ENCODE data around the gene FSTL5.

FSTL5 gene

GRCh38 chr4:161714931-161715330 is 448.9 kb downstream of the FSTL5 start:
- no peaks in the 10 kb centered on the region for H3K27me3 Mint-ChIP-seq
- no peaks in the 10 kb centered on the region for H3K36me3 Mint-ChIP-seq
- DNase-seq (ENCODE audit: low spot score in 2 of 2) (no peak), ATAC-seq (ENCODE audit: low read depth) (no peak)
- peaks cover 2% of the 10 kb centered on the region for H3K9me3 Mint-ChIP-seq
- no peaks in the 10 kb centered on the region for H3K4me1 Mint-ChIP-seq
- no peak overlapping the region for H3K27ac Mint-ChIP-seq
- H3K4me3 Mint-ChIP-seq, result no peak overlapping the region

GRCh38 chr4:161714022-161714751 is 449.6 kb downstream of the FSTL5 start:
- ATAC-seq (ENCODE audit: low read depth) (no peak), DNase-seq (ENCODE audit: low spot score in 2 of 2) (no peak)
- H3K36me3 Mint-ChIP-seq, result no peaks in the 10 kb centered on the region
- H3K27ac Mint-ChIP-seq, result no peak overlapping the region
- H3K9me3 Mint-ChIP-seq, result peaks cover 2% of the 10 kb centered on the region
- no peaks in the 10 kb centered on the region for H3K27me3 Mint-ChIP-seq
- H3K4me1 Mint-ChIP-seq, result no peaks in the 10 kb centered on the region
- H3K4me3 Mint-ChIP-seq, result no peak overlapping the region

- DNase-seq (ENCODE audit: low spot score in 2 of 2) (no peak), ATAC-seq (ENCODE audit: low read depth) (no peak)
- H3K27me3 Mint-ChIP-seq, result no peaks in the 10 kb centered on the region
- no peaks in the 10 kb centered on the region for H3K4me1 Mint-ChIP-seq
- H3K36me3 Mint-ChIP-seq, result no peaks in the 10 kb centered on the region
- H3K27ac Mint-ChIP-seq, result no peak overlapping the region
- H3K4me3 Mint-ChIP-seq, result no peak overlapping the region
- peaks cover 2% of the 10 kb centered on the region for H3K9me3 Mint-ChIP-seq
Observed at GRCh38 chr4:161704653-161705052, 459.1 kb downstream of the FSTL5 start.

- no peak overlapping the region for H3K4me3 Mint-ChIP-seq
- H3K27me3 Mint-ChIP-seq, result no peaks in the 10 kb centered on the region
- ATAC-seq (ENCODE audit: low read depth) (no peak), DNase-seq (ENCODE audit: low spot score in 2 of 2) (no peak)
- H3K27ac Mint-ChIP-seq, result no peak overlapping the region
- H3K9me3 Mint-ChIP-seq, result peaks cover 2% of the 10 kb centered on the region
- H3K36me3 Mint-ChIP-seq, result no peaks in the 10 kb centered on the region
- H3K4me1 Mint-ChIP-seq, result no peaks in the 10 kb centered on the region
Observed at GRCh38 chr4:161704040-161704439, 459.8 kb downstream of the FSTL5 start.

- DNase-seq (ENCODE audit: low spot score in 2 of 2), result no peak
- Mint-ChIP-seq H3K27me3 (no peaks in the 10 kb centered on the region), H3K27ac (no peak overlapping the region), H3K9me3 (peaks cover 2% of the 10 kb centered on the region), H3K4me1 (no peaks in the 10 kb centered on the region), H3K4me3 (no peak overlapping the region), H3K36me3 (no peaks in the 10 kb centered on the region)
- no peak for ATAC-seq (ENCODE audit: low read depth)
Observed at GRCh38 chr4:161702287-161702686, 461.5 kb downstream of the FSTL5 start.

GRCh38 chr4:161696944-161697343 is 466.9 kb downstream of the FSTL5 start:
- Mint-ChIP-seq H3K4me1 (no peaks in the 10 kb centered on the region), H3K4me3 (no peak overlapping the region), H3K36me3 (no peaks in the 10 kb centered on the region), H3K27ac (no peak overlapping the region), H3K27me3 (no peaks in the 10 kb centered on the region), H3K9me3 (peaks cover 3% of the 10 kb centered on the region)
- ATAC-seq (ENCODE audit: low read depth) (no peak), DNase-seq (ENCODE audit: low spot score in 2 of 2) (no peak)

- no peak for ATAC-seq (ENCODE audit: low read depth)
Observed at GRCh38 chr4:161680146-161680545, 483.7 kb downstream of the FSTL5 start.

GRCh38 chr4:161664740-161665139 is 499.1 kb downstream of the FSTL5 start:
- DNase-seq (ENCODE audit: low spot score in 2 of 2) (no peak), ATAC-seq (ENCODE audit: low read depth) (no peak)
- Mint-ChIP-seq H3K36me3 (no peaks in the 10 kb centered on the region), H3K4me1 (no peaks in the 10 kb centered on the region), H3K9me3 (peaks cover 2% of the 10 kb centered on the region), H3K27me3 (no peaks in the 10 kb centered on the region), H3K4me3 (no peak overlapping the region), H3K27ac (no peak overlapping the region)

More at GRCh38 chr4:161680146-161680545, 483.7 kb downstream of the FSTL5 start:
- Mint-ChIP-seq H3K4me1 (no peaks in the 10 kb centered on the region), H3K27ac (no peak overlapping the region), H3K4me3 (no peak overlapping the region), H3K27me3 (no peaks in the 10 kb centered on the region), H3K36me3 (no peaks in the 10 kb centered on the region), H3K9me3 (peaks cover 6% of the 10 kb centered on the region)
- DNase-seq (ENCODE audit: low spot score in 2 of 2), result no peak

- no peaks in the 10 kb centered on the region for H3K4me1 Mint-ChIP-seq
Observed at GRCh38 chr4:161663844-161664243, 500.0 kb downstream of the FSTL5 start.

GRCh38 chr4:161658676-161659075 is 505.1 kb downstream of the FSTL5 start:
- H3K9me3 Mint-ChIP-seq, result peaks cover 2% of the 10 kb centered on the region
- H3K27ac Mint-ChIP-seq, result no peak overlapping the region
- no peaks in the 10 kb centered on the region for H3K27me3 Mint-ChIP-seq
- H3K36me3 Mint-ChIP-seq, result no peaks in the 10 kb centered on the region
- ATAC-seq (ENCODE audit: low read depth) (no peak), DNase-seq (ENCODE audit: low spot score in 2 of 2) (no peak)
- H3K4me3 Mint-ChIP-seq, result no peak overlapping the region
- H3K4me1 Mint-ChIP-seq, result no peaks in the 10 kb centered on the region

More at GRCh38 chr4:161663844-161664243, 500.0 kb downstream of the FSTL5 start:
- Mint-ChIP-seq H3K4me3 (no peak overlapping the region), H3K27ac (no peak overlapping the region), H3K9me3 (peaks cover 2% of the 10 kb centered on the region), H3K27me3 (no peaks in the 10 kb centered on the region), H3K36me3 (no peaks in the 10 kb centered on the region)
- DNase-seq (ENCODE audit: low spot score in 2 of 2) (no peak), ATAC-seq (ENCODE audit: low read depth) (no peak)

GRCh38 chr4:161657616-161658015 is 506.2 kb downstream of the FSTL5 start:
- Mint-ChIP-seq H3K27me3 (no peaks in the 10 kb centered on the region), H3K9me3 (peaks cover 2% of the 10 kb centered on the region), H3K36me3 (no peaks in the 10 kb centered on the region), H3K27ac (no peak overlapping the region), H3K4me3 (no peak overlapping the region), H3K4me1 (no peaks in the 10 kb centered on the region)
- ATAC-seq (ENCODE audit: low read depth) (no peak), DNase-seq (ENCODE audit: low spot score in 2 of 2) (no peak)

GRCh38 chr4:161656594-161656993 is 507.2 kb downstream of the FSTL5 start:
- Mint-ChIP-seq H3K9me3 (peaks cover 2% of the 10 kb centered on the region), H3K4me1 (no peaks in the 10 kb centered on the region), H3K27me3 (no peaks in the 10 kb centered on the region), H3K27ac (no peak overlapping the region), H3K4me3 (no peak overlapping the region), H3K36me3 (no peaks in the 10 kb centered on the region)
- no peak for ATAC-seq (ENCODE audit: low read depth)
- no peak for DNase-seq (ENCODE audit: low spot score in 2 of 2)

GRCh38 chr4:161655148-161655547 is 508.7 kb downstream of the FSTL5 start:
- ATAC-seq (ENCODE audit: low read depth) (no peak), DNase-seq (ENCODE audit: low spot score in 2 of 2) (no peak)
- H3K27me3 Mint-ChIP-seq, result no peaks in the 10 kb centered on the region
- no peak overlapping the region for H3K27ac Mint-ChIP-seq
- H3K4me3 Mint-ChIP-seq, result no peak overlapping the region
- no peaks in the 10 kb centered on the region for H3K9me3 Mint-ChIP-seq
- no peaks in the 10 kb centered on the region for H3K4me1 Mint-ChIP-seq
- no peaks in the 10 kb centered on the region for H3K36me3 Mint-ChIP-seq

- Mint-ChIP-seq H3K9me3 (no peaks in the 10 kb centered on the region), H3K4me1 (no peaks in the 10 kb centered on the region), H3K27ac (no peak overlapping the region), H3K27me3 (no peaks in the 10 kb centered on the region), H3K4me3 (no peak overlapping the region), H3K36me3 (no peaks in the 10 kb centered on the region)
- ATAC-seq (ENCODE audit: low read depth) (no peak), DNase-seq (ENCODE audit: low spot score in 2 of 2) (no peak)
Observed at GRCh38 chr4:161653697-161654096, 510.1 kb downstream of the FSTL5 start.

GRCh38 chr4:161651586-161651985 is 512.2 kb downstream of the FSTL5 start:
- Mint-ChIP-seq H3K27me3 (no peaks in the 10 kb centered on the region), H3K9me3 (peaks cover 2% of the 10 kb centered on the region), H3K36me3 (no peaks in the 10 kb centered on the region), H3K4me1 (no peaks in the 10 kb centered on the region), H3K27ac (no peak overlapping the region), H3K4me3 (no peak overlapping the region)
- ATAC-seq (ENCODE audit: low read depth) (no peak), DNase-seq (ENCODE audit: low spot score in 2 of 2) (no peak)
